Loucy (cell line): ENCODE data around the gene ENTR1.

ENCODE experiments used
- H2AFZ ChIP-seq: fragments of 200-600 bp; sonication (generic); 2 replicates; pipeline ENCODE4 v1.6.0; 2016; ENCODE audit warnings: antibody characterized with exemption, mild to moderate bottlenecking, low read length, moderate library complexity
- H3F3A ChIP-seq: fragments of 200-600 bp; 2 replicates; pipeline ENCODE4 v1.6.0; 2016; ENCODE audit warnings: antibody characterized with exemption, low read depth, mild to moderate bottlenecking
- H3K27me3 ChIP-seq: fragments of 200-600 bp; sonication (generic); 2 replicates; pipeline ENCODE4 v1.6.1; 2014; ENCODE audit warnings: low read length, mild to moderate bottlenecking; ENCODE audit not compliant: insufficient read depth, poor library complexity, severe bottlenecking
- H3K36me3 ChIP-seq: fragments of 200-600 bp; sonication (generic); 2 replicates; pipeline ENCODE4 v1.6.1; 2016; ENCODE audit warnings: low read length; ENCODE audit not compliant: insufficient read depth
- H3K4me1 ChIP-seq: fragments of 200-600 bp; sonication (generic); 2 replicates; pipeline ENCODE4 v1.5.1; 2014; ENCODE audit warnings: low read length, mild to moderate bottlenecking; ENCODE audit not compliant: insufficient read depth, poor library complexity, severe bottlenecking
- H3K4me2 ChIP-seq: fragments of 200-600 bp; sonication (generic); 2 replicates; pipeline ENCODE4 v1.6.0; 2014; ENCODE audit warnings: antibody characterized with exemption, low read length, low read depth, mild to moderate bottlenecking; ENCODE audit not compliant: poor library complexity, severe bottlenecking
- H3K4me3 ChIP-seq: fragments of 200-600 bp; sonication (generic); 2 replicates; pipeline ENCODE4 v1.5.1; 2014; ENCODE audit warnings: low read length, mild to moderate bottlenecking, mixed read lengths; ENCODE audit not compliant: poor library complexity, severe bottlenecking
- H3K79me2 ChIP-seq: fragments of 200-600 bp; sonication (generic); 2 replicates; pipeline ENCODE4 v1.6.1; 2014; ENCODE audit warnings: low read length; ENCODE audit not compliant: insufficient read depth
- H3K9ac ChIP-seq: fragments of 200-600 bp; sonication (generic); 2 replicates; pipeline ENCODE4 v1.6.0; 2014; ENCODE audit warnings: mild to moderate bottlenecking, low read depth, low read length, moderate library complexity; ENCODE audit not compliant: poor library complexity, severe bottlenecking
- H3K9me2 ChIP-seq: fragments of 200-600 bp; sonication (generic); replicated peaks from 2 replicates; pipeline ENCODE4 v1.6.1; 2016; ENCODE audit warnings: low read depth, low read length, mixed read lengths
- H3K9me3 ChIP-seq: fragments of 200-600 bp; sonication (generic); 2 replicates; pipeline ENCODE4 v1.6.1; 2014; ENCODE audit warnings: mild to moderate bottlenecking, antibody characterized with exemption, low read length, low read depth; ENCODE audit not compliant: insufficient read depth
- H4K20me1 ChIP-seq: fragments of 200-600 bp; sonication (generic); 2 replicates; pipeline ENCODE4 v1.6.0; 2014; ENCODE audit warnings: antibody characterized with exemption, low read length, mild to moderate bottlenecking; ENCODE audit not compliant: insufficient read depth, poor library complexity, severe bottlenecking
- EZH2phosphoT487 ChIP-seq: fragments of 200-600 bp; IDR thresholded peaks from 2 replicates; pipeline ENCODE4 v1.6.1; 2018; ENCODE audit warnings: antibody characterized with exemption, mild to moderate bottlenecking, moderate library complexity, borderline replicate concordance
- TF ChIP-seq, protein P1 (sequence below): fragments of 200-600 bp; sonication (generic); conservative IDR thresholded peaks from 2 replicates; pipeline ENCODE4 v1.5.1; 2014; ENCODE audit warnings: mild to moderate bottlenecking, antibody characterized with exemption, low read length

The ENTR1 gene

DNA sequence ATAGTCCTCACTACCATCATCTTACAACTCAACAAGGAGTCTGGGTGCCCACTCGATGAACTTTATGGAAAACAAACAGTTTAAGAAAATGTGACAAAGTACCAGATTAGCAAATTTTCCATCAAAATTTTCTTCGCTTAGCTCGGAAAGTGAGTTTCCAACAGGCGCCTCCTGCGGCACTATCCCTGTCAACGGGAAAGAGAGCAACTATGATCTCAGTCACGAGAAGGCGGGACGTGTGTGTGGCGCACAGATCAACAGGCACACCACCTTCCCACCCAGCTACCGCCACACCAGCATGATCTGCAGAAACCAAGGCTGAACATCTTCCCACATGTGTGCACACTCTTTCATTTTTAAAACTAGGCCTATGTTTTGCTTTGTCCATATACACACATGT is 42.9 kb upstream of the ENTR1 start:
- Histone ChIP-seq H3K79me2 (no peaks in the 10 kb centered on the region), H3K4me3 (no peak overlapping the region), H3K9me2 (no peaks in the 10 kb centered on the region), H3K9ac (no peak overlapping the region), H2AFZ (no peak overlapping the region), H3K4me1 (no peaks in the 10 kb centered on the region), H3K9me3 (no peaks in the 10 kb centered on the region), H3K4me2 (no peak overlapping the region), H3F3A (no peaks in the 10 kb centered on the region), H3K27me3 (no peaks in the 10 kb centered on the region), H3K36me3 (peaks cover 77% of the 10 kb centered on the region; the same call in 1 of the 2 replicates), H4K20me1 (no peaks in the 10 kb centered on the region)
- no peak for TF ChIP-seq EZH2phosphoT487
- TF ChIP-seq, protein P1, sequence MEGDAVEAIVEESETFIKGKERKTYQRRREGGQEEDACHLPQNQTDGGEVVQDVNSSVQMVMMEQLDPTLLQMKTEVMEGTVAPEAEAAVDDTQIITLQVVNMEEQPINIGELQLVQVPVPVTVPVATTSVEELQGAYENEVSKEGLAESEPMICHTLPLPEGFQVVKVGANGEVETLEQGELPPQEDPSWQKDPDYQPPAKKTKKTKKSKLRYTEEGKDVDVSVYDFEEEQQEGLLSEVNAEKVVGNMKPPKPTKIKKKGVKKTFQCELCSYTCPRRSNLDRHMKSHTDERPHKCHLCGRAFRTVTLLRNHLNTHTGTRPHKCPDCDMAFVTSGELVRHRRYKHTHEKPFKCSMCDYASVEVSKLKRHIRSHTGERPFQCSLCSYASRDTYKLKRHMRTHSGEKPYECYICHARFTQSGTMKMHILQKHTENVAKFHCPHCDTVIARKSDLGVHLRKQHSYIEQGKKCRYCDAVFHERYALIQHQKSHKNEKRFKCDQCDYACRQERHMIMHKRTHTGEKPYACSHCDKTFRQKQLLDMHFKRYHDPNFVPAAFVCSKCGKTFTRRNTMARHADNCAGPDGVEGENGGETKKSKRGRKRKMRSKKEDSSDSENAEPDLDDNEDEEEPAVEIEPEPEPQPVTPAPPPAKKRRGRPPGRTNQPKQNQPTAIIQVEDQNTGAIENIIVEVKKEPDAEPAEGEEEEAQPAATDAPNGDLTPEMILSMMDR: no peak

DNA sequence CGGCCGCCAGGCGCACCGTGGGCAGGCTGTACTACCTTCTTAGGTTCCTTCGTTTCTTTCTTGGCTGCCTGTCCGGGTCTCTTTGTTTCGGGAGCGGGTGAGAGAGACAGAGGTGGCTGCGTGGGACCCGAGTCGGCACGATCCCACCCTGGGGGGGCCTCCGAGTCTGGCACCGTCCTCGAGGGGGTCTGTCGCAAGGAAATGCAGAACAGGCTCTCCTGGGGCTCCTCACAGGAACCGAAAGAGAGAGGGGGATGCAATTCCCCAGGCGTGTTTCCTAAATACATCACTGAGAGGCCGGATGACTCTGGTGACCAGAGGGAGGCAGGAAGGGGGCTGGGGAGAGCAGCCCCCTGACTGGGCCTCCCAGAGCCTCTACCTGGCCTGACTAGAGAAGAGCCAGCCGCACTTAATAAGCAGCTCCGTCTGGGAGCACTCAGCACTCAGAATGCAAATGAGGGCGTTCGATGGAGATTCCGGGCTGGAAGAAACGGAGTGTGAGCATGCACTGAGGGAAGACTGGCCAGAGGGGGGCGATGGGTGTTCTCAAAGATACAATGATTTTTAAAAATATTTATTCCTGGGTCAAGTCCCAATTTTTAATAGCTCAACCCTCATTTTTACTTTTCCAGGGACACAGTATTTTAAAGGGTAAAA is 40.9 kb upstream of the ENTR1 start:
- H3K36me3 ChIP-seq: peaks cover 75% of the 10 kb centered on the region; the same call in 1 of the 2 replicates
- H3K79me2 ChIP-seq: no peaks in the 10 kb centered on the region
- no peak overlapping the region for H3K9ac ChIP-seq
- no peaks in the 10 kb centered on the region for H3K9me3 ChIP-seq
- no peaks in the 10 kb centered on the region for H3K4me1 ChIP-seq
- H3K9me2 ChIP-seq: no peaks in the 10 kb centered on the region
- H3F3A ChIP-seq: no peaks in the 10 kb centered on the region
- H3K27me3 ChIP-seq: no peaks in the 10 kb centered on the region
- H3K4me2 ChIP-seq: no peak overlapping the region
- H2AFZ ChIP-seq: no peak overlapping the region
- no peaks in the 10 kb centered on the region for H4K20me1 ChIP-seq
- H3K4me3 ChIP-seq: no peak overlapping the region
- TF ChIP-seq EZH2phosphoT487: no peak
- TF ChIP-seq, protein P1: no peak

DNA sequence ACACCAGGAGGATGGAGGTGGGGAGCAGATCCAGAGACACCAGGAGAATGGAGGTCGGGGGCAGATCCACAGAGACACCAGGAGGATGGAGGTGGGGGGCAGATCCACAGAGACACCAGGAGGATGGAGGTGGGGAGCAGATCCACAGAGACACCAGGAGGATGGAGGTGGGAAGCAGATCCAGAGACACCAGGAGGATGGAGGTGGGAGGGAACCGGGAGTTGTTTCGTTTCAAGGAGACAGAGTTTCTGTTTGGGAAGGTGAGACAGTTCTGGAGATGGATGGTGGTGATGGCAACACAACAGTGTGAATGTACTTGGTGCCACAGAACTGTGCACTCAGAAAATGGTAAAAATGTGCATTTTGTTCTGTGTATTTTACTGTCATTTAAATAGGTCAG is 38.2 kb upstream of the ENTR1 start:
- Histone ChIP-seq H3F3A (no peaks in the 10 kb centered on the region), H3K9me3 (no peaks in the 10 kb centered on the region), H4K20me1 (no peaks in the 10 kb centered on the region), H3K79me2 (no peaks in the 10 kb centered on the region), H3K4me3 (no peak overlapping the region), H3K36me3 (peaks cover 63% of the 10 kb centered on the region; the same call in 1 of the 2 replicates), H3K9ac (no peak overlapping the region), H3K27me3 (no peaks in the 10 kb centered on the region), H3K4me1 (no peaks in the 10 kb centered on the region), H3K9me2 (no peaks in the 10 kb centered on the region), H2AFZ (no peak overlapping the region), H3K4me2 (no peak overlapping the region)
- TF ChIP-seq, protein P1: no peak
- TF ChIP-seq EZH2phosphoT487: no peak
